A549 (cell line): ENCODE measurements around the gene NPPA. TPM values are rescaled to one million over a fixed set of nuclear protein-coding genes. Genes with fewer than 3 reads are reported as not detected.

ENCODE experiments used
- ATAC-seq, 2 experiments: fragments of 200-7000 bp in 1 of 2; fragments of >200 bp in 1 of 2; cut with Nextera tagmentation in 1 of 2; cut with Tn5 transposase in 1 of 2; 3 replicates each; pipeline versions ENCODE4 v1.8.0 to v1.9.1; 2018 to 2020; ENCODE audit warnings: mild to moderate bottlenecking in 1 of 2, moderate library complexity in 1 of 2
- CTCF ChIA-PET: fragments of 300-600 bp; sonication (Branson Sonifier 250); formaldehyde crosslinking; extraction: SDS; loops from one replicate; lab custom pipeline; 2021; ENCODE audit warnings: antibody characterized with exemption, inconsistent platforms; lab: Yijun Ruan, JAX
- POLR2A ChIA-PET: fragments of 350-600 bp; formaldehyde crosslinking; extraction: SDS; loops from one replicate; lab custom pipeline; 2021; ENCODE audit warnings: antibody characterized with exemption, inconsistent platforms; lab: Yijun Ruan, JAX
- DNase-seq, 2 experiments: peaks; one replicate each; pipeline versions ENCODE4 v3.0.0 to v3.0.0-alpha.2; 2011 to 2016; ENCODE audit warnings: low read depth in 1 of 2, low spot score in 1 of 2
- FAIRE-seq: peaks from 2 replicates; lab custom pipeline; 2011; peaks lifted over from hg19 to GRCh38; lab: Jason Lieb, UNC
- H3K27ac ChIP-seq, 2 experiments: fragments of >200 bp; sonication (Bioruptor Twin); formaldehyde crosslinking; 3 replicates each; pipeline ENCODE4 v1.5.1; 2016 to 2017
- H3K4me1 ChIP-seq: fragments of >200 bp; sonication (Bioruptor Twin); formaldehyde crosslinking; 3 replicates; pipeline ENCODE4 v1.6.1; 2016
- H3K4me2 ChIP-seq: fragments of >200 bp; sonication (Bioruptor Twin); formaldehyde crosslinking; 3 replicates; pipeline ENCODE4 v1.6.1; 2016
- H3K4me3 ChIP-seq: fragments of >200 bp; sonication (Bioruptor Twin); formaldehyde crosslinking; 3 replicates; pipeline ENCODE4 v1.5.1; 2016
- H3K9me3 ChIP-seq: fragments of >200 bp; sonication (Bioruptor Twin); formaldehyde crosslinking; 3 replicates; pipeline ENCODE4 v1.6.1; 2016
- CBX8 ChIP-seq: fragments of 200-600 bp; sonication (generic); IDR thresholded peaks from 2 replicates; pipeline ENCODE4 v1.6.1; 2016
- CHD4 ChIP-seq: fragments of 200-600 bp; sonication (generic); IDR thresholded peaks from 2 replicates; pipeline ENCODE4 v1.6.1; 2016; ENCODE audit warnings: antibody characterized with exemption, mild to moderate bottlenecking, borderline replicate concordance
- EHF ChIP-seq: fragments of 250-450 bp; sonication (Bioruptor Pico); IDR thresholded peaks from 2 replicates; pipeline ENCODE4 v1.5.0; 2020; ENCODE audit warnings: mild to moderate bottlenecking
- FOXS1 ChIP-seq: fragments of 250-450 bp; sonication (Bioruptor Pico); IDR thresholded peaks from 2 replicates; pipeline ENCODE4 v1.5.0; 2020; ENCODE audit warnings: mild to moderate bottlenecking, moderate library complexity
- GATA3 ChIP-seq: IDR thresholded peaks from 2 replicates; pipeline ENCODE4 v1.6.1; 2012; ENCODE audit warnings: borderline replicate concordance
- HDAC2 ChIP-seq: fragments of 200-600 bp; sonication (generic); IDR thresholded peaks from 2 replicates; pipeline ENCODE4 v1.6.1; 2016
- HOXB13 ChIP-seq: fragments of 250-450 bp; sonication (Bioruptor Pico); IDR thresholded peaks from 2 replicates; pipeline ENCODE4 v1.5.0; 2020; ENCODE audit warnings: low read depth, mild to moderate bottlenecking, moderate library complexity
- HOXB5 ChIP-seq: fragments of 250-450 bp; sonication (Bioruptor Pico); IDR thresholded peaks from 2 replicates; pipeline ENCODE4 v1.5.0; 2020; ENCODE audit warnings: mild to moderate bottlenecking, moderate library complexity
- JUNB ChIP-seq: fragments of >200 bp; sonication (Bioruptor Twin); formaldehyde crosslinking; IDR thresholded peaks from 2 replicates; pipeline ENCODE4 v1.6.1; 2016
- MAFK ChIP-seq: fragments of 450-650 bp; IDR thresholded peaks from 2 replicates; pipeline ENCODE4 v1.6.1; 2014; ENCODE audit not compliant: partially characterized antibody
- MYC ChIP-seq: IDR thresholded peaks from 2 replicates; pipeline ENCODE4 v1.6.1; 2012; ENCODE audit warnings: mild to moderate bottlenecking, inconsistent platforms, low read length, improper control_type of control experiment, borderline replicate concordance
- NPAS2 ChIP-seq: fragments of 250-450 bp; sonication (Bioruptor Pico); IDR thresholded peaks from 2 replicates; pipeline ENCODE4 v1.8.0; 2022; ENCODE audit warnings: mild to moderate bottlenecking, moderate library complexity, borderline replicate concordance
- PHF8 ChIP-seq: fragments of 200-600 bp; sonication (generic); IDR thresholded peaks from 2 replicates; pipeline ENCODE4 v1.6.1; 2016; ENCODE audit warnings: low read depth, mild to moderate bottlenecking, antibody characterized with exemption, moderate library complexity, borderline replicate concordance
- POLR2A ChIP-seq: IDR thresholded peaks from 2 replicates; pipeline ENCODE4 v1.6.1; 2012; ENCODE audit warnings: mild to moderate bottlenecking, low read length
- RARB ChIP-seq: fragments of 250-450 bp; sonication (Bioruptor Pico); IDR thresholded peaks from 2 replicates; pipeline ENCODE4 v1.8.0; 2021; ENCODE audit warnings: mild to moderate bottlenecking, moderate library complexity
- RFX5 ChIP-seq: fragments of 450-650 bp; IDR thresholded peaks from 2 replicates; pipeline ENCODE4 v1.7.1; 2014; ENCODE audit warnings: antibody characterized with exemption, mild to moderate bottlenecking, moderate library complexity
- SMC3 ChIP-seq: fragments of >200 bp; sonication (Bioruptor Twin); formaldehyde crosslinking; IDR thresholded peaks from 3 replicates; pipeline ENCODE4 v1.6.1; 2018; ENCODE audit warnings: inconsistent platforms
- WGBS: methylation state at CpG from one replicate; pipeline ENCODE4 v1.1.6; 2017; ENCODE audit errors: missing lambda C conversion rate; 5-methylcytosine and 5-hydroxymethylcytosine counted together
- polyA plus RNA-seq, 4 experiments: library from polyadenylated mRNA; depleted of rRNA in 3 of 4; stranded (reverse); fragments of >200 nt; fragmentation: RNase III in 1 of 4; extraction: RNeasy Plus Mini Kit Qiagen cat#74134 plus additional on column Dnase treatment in 1 of 4; gene quantifications; 2 replicates in 3 of 4; 3 replicates in 1 of 4; pipeline ENCODE4 v1.2.3, GENCODE V29; 2011 to 2017
- TF ChIP-seq, protein P1 (sequence below): IDR thresholded peaks from 2 replicates; pipeline ENCODE4 v1.6.1; 2012
- TF ChIP-seq, protein P2 (sequence below): IDR thresholded peaks from 2 replicates; pipeline ENCODE4 v1.6.1; 2012; ENCODE audit warnings: low read depth, borderline replicate concordance
- TF ChIP-seq, protein P3 (sequence below): IDR thresholded peaks from 2 replicates; pipeline ENCODE4 v1.6.1; 2012
- TF ChIP-seq, protein P4 (sequence below): fragments of >200 bp; sonication (Bioruptor Twin); formaldehyde crosslinking; IDR thresholded peaks from 3 replicates; pipeline ENCODE4 v1.5.1; 2016
- TF ChIP-seq, protein P5 (sequence below): fragments of 450-650 bp; IDR thresholded peaks from 2 replicates; pipeline ENCODE4 v1.6.1; 2014; ENCODE audit warnings: antibody characterized with exemption
- TF ChIP-seq, protein P6 (sequence below): fragments of 250-450 bp; sonication (Bioruptor Pico); IDR thresholded peaks from 2 replicates; pipeline ENCODE4 v1.5.0; 2021; ENCODE audit warnings: mild to moderate bottlenecking, moderate library complexity, borderline replicate concordance

The NPPA gene
- polyA plus RNA-seq, 2 of the 4 experiments (the other 2 are of a cell fraction): not detected

DNA sequence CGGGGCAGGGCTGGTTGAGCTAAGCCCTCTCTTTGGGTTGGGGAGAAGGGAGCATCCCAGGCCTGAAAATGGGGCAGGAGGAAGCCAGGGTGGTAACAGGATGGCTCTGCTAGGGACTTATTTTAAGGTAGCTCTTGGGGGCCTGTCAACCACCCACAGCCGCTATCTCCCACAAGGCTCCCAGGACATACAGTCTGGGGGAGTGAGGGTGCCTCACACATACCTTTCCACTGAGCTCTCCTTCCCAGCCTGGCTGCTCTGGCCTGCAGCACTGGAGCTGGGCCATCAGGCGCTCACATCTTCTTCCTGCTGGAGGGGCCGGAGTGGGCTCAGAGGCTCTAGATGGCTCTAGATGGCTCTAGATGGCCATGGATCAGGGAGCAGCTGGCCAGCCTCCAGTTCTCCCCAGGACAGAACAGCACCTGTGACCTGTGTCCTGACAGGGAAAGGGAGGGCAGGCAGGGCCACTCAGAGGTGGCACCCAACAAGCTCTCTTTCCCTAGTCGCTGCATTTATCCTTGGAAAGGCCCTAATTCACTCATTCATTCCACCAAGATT lies 22.1 kb upstream of the NPPA start (continued):
- TF ChIP-seq, protein P1, sequence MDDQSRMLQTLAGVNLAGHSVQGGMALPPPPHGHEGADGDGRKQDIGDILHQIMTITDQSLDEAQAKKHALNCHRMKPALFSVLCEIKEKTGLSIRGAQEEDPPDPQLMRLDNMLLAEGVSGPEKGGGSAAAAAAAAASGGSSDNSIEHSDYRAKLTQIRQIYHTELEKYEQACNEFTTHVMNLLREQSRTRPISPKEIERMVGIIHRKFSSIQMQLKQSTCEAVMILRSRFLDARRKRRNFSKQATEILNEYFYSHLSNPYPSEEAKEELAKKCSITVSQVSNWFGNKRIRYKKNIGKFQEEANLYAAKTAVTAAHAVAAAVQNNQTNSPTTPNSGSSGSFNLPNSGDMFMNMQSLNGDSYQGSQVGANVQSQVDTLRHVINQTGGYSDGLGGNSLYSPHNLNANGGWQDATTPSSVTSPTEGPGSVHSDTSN: no peak
- no peak for TF ChIP-seq MYC
- TF ChIP-seq, protein P2, sequence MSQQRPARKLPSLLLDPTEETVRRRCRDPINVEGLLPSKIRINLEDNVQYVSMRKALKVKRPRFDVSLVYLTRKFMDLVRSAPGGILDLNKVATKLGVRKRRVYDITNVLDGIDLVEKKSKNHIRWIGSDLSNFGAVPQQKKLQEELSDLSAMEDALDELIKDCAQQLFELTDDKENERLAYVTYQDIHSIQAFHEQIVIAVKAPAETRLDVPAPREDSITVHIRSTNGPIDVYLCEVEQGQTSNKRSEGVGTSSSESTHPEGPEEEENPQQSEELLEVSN: no peak
- TF ChIP-seq MAFK: no peak
- no peak for TF ChIP-seq HOXB5 (CRISPR knock-in tag)
- no peak for TF ChIP-seq POLR2A
- no peak for TF ChIP-seq HDAC2
- no peak for TF ChIP-seq FOXS1 (CRISPR knock-in tag)

DNA sequence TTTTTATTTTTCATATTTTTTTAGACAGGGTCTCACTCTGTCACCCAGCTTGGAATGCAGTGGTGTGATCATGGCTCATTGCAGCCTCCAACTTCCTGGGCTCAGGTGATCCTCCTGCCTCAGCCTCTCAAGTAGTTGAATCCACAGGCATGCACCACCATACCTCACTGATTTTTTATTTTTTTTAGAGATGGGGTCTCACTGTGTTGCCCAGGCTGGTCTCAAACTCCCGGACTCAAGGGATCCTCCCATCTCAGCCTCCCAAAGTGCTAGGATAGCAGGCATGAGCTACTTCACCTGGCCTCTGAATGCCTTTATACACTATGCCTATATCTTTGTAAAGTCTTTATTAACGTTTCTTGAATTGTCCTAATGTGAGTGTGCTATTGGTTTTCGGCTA lies 21.5 kb upstream of the NPPA start:
- Histone ChIP-seq H3K9me3 (no peaks in the 10 kb centered on the region), H3K27ac (no peak overlapping the region), H3K4me2 (no peak overlapping the region), H3K4me1 (no peaks in the 10 kb centered on the region), H3K4me3 (no peak overlapping the region)
- no peak for FAIRE-seq
- ChIA-PET CTCF (interaction anchor here (1.4 to 3.6 kb wide), 4 partner anchors 11 to 98 kb away, joined by 3 to 15 read pairs (median 7); no protein-coding TSS in a partner anchor), POLR2A (no interaction called here)
- WGBS: 22% methylated on average over 3 of the region's 3 CpGs
- ATAC-seq: no peak
- DNase-seq: no peak
- TF ChIP-seq JUNB (no peak), PHF8 (no peak), EHF (no peak), RARB (no peak), RFX5 (no peak), HOXB13 (CRISPR knock-in tag) (no peak), SMC3 (no peak), NPAS2 (CRISPR knock-in tag) (no peak), CHD4 (no peak), GATA3 (no peak), CBX8 (no peak)
- TF ChIP-seq, protein P3, sequence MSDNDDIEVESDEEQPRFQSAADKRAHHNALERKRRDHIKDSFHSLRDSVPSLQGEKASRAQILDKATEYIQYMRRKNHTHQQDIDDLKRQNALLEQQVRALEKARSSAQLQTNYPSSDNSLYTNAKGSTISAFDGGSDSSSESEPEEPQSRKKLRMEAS: no peak
- TF ChIP-seq, protein P4, sequence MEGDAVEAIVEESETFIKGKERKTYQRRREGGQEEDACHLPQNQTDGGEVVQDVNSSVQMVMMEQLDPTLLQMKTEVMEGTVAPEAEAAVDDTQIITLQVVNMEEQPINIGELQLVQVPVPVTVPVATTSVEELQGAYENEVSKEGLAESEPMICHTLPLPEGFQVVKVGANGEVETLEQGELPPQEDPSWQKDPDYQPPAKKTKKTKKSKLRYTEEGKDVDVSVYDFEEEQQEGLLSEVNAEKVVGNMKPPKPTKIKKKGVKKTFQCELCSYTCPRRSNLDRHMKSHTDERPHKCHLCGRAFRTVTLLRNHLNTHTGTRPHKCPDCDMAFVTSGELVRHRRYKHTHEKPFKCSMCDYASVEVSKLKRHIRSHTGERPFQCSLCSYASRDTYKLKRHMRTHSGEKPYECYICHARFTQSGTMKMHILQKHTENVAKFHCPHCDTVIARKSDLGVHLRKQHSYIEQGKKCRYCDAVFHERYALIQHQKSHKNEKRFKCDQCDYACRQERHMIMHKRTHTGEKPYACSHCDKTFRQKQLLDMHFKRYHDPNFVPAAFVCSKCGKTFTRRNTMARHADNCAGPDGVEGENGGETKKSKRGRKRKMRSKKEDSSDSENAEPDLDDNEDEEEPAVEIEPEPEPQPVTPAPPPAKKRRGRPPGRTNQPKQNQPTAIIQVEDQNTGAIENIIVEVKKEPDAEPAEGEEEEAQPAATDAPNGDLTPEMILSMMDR: no peak
- TF ChIP-seq, protein P5, sequence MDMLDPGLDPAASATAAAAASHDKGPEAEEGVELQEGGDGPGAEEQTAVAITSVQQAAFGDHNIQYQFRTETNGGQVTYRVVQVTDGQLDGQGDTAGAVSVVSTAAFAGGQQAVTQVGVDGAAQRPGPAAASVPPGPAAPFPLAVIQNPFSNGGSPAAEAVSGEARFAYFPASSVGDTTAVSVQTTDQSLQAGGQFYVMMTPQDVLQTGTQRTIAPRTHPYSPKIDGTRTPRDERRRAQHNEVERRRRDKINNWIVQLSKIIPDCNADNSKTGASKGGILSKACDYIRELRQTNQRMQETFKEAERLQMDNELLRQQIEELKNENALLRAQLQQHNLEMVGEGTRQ: no peak
- TF ChIP-seq, protein P6, sequence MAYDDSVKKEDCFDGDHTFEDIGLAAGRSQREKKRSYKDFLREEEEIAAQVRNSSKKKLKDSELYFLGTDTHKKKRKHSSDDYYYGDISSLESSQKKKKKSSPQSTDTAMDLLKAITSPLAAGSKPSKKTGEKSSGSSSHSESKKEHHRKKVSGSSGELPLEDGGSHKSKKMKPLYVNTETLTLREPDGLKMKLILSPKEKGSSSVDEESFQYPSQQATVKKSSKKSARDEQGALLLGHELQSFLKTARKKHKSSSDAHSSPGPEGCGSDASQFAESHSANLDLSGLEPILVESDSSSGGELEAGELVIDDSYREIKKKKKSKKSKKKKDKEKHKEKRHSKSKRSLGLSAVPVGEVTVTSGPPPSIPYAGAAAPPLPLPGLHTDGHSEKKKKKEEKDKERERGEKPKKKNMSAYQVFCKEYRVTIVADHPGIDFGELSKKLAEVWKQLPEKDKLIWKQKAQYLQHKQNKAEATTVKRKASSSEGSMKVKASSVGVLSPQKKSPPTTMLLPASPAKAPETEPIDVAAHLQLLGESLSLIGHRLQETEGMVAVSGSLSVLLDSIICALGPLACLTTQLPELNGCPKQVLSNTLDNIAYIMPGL: no peak
- TF ChIP-seq, protein P2: no peak
